ENCODE data around the gene SPEF2. TPM values are rescaled to one million over a fixed set of nuclear protein-coding genes. Genes with fewer than 3 reads are reported as not detected.

SPEF2 gene
- total RNA-seq, 2 donors from 2014 or later: 1.9 to 16.2 TPM

DNA sequence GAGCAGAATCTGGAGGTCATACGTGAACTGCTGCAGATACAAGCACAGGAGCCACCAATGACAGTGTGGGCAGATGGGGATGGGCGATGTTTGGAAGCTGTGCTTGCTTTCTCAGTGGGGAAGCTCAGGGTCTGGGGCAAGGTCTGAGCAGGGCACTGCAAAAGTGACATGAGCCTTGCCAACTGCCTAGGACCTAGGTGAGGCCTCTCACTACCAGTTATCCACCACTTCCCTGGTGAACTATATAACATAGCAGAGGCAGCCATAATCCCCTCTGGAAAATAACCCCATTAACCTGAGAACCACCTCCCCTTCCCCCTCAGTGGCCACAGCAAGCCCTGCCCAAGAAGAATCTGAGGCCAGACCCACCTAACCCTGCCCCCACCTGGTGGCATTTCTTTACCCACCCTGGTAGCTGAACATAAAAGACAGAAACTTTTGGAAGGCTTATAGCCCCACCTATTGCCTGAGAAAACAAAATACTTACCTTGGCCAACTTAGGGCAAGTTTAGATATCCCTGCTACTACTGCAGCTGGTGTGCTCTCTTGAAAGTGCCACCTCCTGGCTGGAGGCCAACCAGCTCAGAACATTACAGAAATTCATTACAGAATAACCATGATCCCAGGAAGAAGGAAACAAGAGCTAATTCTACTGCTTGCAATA lies 18.8 kb upstream of the SPEF2 start:
- Histone ChIP-seq H3K27ac (no peak overlapping the region), H3K36me3 (no peaks in the 10 kb centered on the region), H3K4me3 (no peak overlapping the region), H3K4me1 (ENCODE audit: control insufficient read depth in 1 of 2, low read depth in 2 of 2) (no peaks in the 10 kb centered on the region), H3K9me3 (no peaks in the 10 kb centered on the region), H3K27me3 (replicated peaks; ENCODE audit: insufficient read depth) (no peaks in the 10 kb centered on the region)
- TF ChIP-seq CTCF (IDR thresholded peaks at IDR 0.05): no peak
- ATAC-seq (ENCODE audit: insufficient number of reproducible peaks, low FRiP score, low read depth): no peak
- no peak for DNase-seq (ENCODE audit: low spot score)

DNA sequence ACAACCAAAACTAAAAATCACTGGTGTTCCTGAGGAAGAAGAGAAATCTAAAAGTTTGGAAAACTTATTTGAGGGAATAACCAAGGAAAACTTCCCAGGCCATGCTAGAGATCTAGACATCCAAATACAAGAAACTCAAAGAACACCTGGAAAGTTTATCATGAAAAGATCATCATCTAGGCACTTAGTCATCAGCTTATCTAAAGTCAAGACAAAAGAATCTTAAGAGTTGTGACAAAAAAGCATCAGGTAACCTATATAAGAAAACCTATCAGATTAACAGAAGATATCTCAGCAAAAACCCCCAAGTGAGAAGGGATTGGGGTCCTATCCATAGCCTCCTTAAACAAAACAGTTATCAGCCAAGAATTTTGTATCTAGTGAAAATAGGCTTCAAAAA lies 17.1 kb upstream of the SPEF2 start:
- H3K27me3 ChIP-seq (replicated peaks; ENCODE audit: insufficient read depth): no peaks in the 10 kb centered on the region
- H3K9me3 ChIP-seq: no peaks in the 10 kb centered on the region
- TF ChIP-seq CTCF (IDR thresholded peaks at IDR 0.05): no peak
- ATAC-seq (ENCODE audit: insufficient number of reproducible peaks, low FRiP score, low read depth): no peak
- H3K27ac ChIP-seq: no peak overlapping the region
- DNase-seq (ENCODE audit: low spot score): no peak
- H3K36me3 ChIP-seq: no peaks in the 10 kb centered on the region
- H3K4me3 ChIP-seq: no peak overlapping the region
- no peaks in the 10 kb centered on the region for H3K4me1 ChIP-seq (ENCODE audit: control insufficient read depth in 1 of 2, low read depth in 2 of 2)

DNA sequence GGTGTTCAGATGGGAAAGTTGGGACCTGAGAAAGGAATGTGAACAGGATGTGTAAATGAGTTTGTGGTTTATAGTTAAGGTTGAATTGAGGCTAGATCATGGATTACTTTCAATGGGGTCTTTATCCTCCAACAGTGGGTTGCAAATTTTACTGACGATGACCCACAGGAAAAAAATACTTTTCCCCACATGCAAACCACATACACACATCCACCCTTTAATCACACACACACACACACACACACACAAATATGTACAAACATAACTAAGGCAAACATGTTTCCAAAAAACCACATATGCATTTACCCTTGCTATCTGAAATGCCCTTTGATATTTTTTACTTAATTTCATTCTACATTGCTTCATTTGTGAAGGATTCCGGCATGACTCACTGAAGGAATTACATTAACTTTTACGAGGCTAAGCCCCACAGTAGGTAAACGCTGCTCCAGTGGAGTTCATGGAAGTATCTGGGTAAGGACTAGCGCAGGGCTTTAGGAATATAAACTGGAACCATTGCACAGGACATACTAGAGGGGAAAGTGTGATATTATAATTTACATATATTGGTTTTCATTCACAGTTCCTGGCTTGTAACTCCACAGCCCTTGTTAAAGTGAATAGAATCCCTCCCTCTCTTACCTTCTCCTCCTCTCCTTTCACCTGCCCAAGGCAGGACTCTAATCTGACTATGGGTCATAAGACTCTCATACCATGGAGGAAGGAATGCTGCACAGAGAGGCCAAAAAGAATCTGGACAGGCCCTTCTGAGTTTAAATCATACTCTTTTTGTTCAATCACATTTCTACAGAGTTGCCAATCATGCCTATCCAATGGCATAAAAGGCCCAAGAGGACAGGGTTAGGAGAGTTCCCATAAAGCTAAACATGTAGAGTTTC lies 8.5 kb upstream of the SPEF2 start:
- DNase-seq (ENCODE audit: low spot score) (no peak), ATAC-seq (ENCODE audit: insufficient number of reproducible peaks, low FRiP score, low read depth) (no peak)
- Histone ChIP-seq H3K9me3 (no peaks in the 10 kb centered on the region), H3K4me3 (no peak overlapping the region), H3K4me1 (ENCODE audit: control insufficient read depth in 1 of 2, low read depth in 2 of 2) (no peaks in the 10 kb centered on the region), H3K27ac (no peak overlapping the region), H3K36me3 (no peaks in the 10 kb centered on the region), H3K27me3 (replicated peaks; ENCODE audit: insufficient read depth) (no peaks in the 10 kb centered on the region)
- TF ChIP-seq CTCF (IDR thresholded peaks at IDR 0.05): no peak

DNA sequence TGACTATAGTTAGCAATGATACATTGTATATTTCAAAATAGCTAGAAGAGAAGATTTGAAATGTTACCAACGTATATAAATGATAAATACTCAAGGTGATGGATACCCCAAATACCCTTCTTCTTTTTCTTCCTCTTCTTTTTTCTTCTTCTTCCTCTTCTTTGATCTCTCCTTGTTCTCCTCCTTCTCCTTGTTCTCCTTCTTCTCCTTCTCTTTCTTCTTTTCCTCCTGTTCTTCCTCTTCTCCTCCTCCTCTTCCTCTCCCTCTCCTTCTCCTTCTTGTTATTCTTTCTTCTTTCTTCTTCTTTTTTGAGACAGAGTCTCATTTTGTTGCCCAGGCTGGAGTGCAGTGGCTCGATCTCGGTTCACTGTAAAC lies 616 bp upstream of the SPEF2 start:
- Histone ChIP-seq H3K4me1 (ENCODE audit: control insufficient read depth in 1 of 2, low read depth in 2 of 2) (peaks cover 3 to 12% of the 10 kb centered on the region in 2 donors), H3K9me3 (no peaks in the 10 kb centered on the region), H3K4me3 (peak overlapping the region; percentile 78), H3K36me3 (no peaks in the 10 kb centered on the region), H3K27ac (no peak overlapping the region), H3K27me3 (replicated peaks; ENCODE audit: insufficient read depth) (no peaks in the 10 kb centered on the region)
- no peak for TF ChIP-seq CTCF (IDR thresholded peaks at IDR 0.05)
- no peak for DNase-seq (ENCODE audit: low spot score)
- ATAC-seq (ENCODE audit: insufficient number of reproducible peaks, low FRiP score, low read depth): no peak

GRCh38 chr5:35618304-35618636 lies 607 bp downstream of the SPEF2 start:
- TF ChIP-seq CTCF (IDR thresholded peaks at IDR 0.05): no peak
- peak overlapping the region in 1 of 2 donors; percentile 34 for H3K27ac ChIP-seq
- peak overlapping the region; percentile 78 for H3K4me3 ChIP-seq
- H3K27me3 ChIP-seq (replicated peaks; ENCODE audit: insufficient read depth): no peaks in the 10 kb centered on the region
- H3K36me3 ChIP-seq: no peaks in the 10 kb centered on the region
- peaks cover 3 to 12% of the 10 kb centered on the region in 2 donors for H3K4me1 ChIP-seq (ENCODE audit: control insufficient read depth in 1 of 2, low read depth in 2 of 2)
- no peak for ATAC-seq (ENCODE audit: insufficient number of reproducible peaks, low FRiP score, low read depth)
- H3K9me3 ChIP-seq: no peaks in the 10 kb centered on the region
- no peak for DNase-seq (ENCODE audit: low spot score)

Data from thoracic aorta (tissue), 2 donors.